Kasumi-1 (cell line): ENCODE results near the gene SLC2A4.

ENCODE experiments used
- DNase-seq, 2 experiments: peaks; one replicate each; lab custom pipeline; 2025; lab: John Stamatoyannopoulos, UW

Gene SLC2A4

GRCh38 chr17:7306911-7307685, 25.6 kb downstream of the SLC2A4 start, which contains the start of gene EIF5A:
EIF5A (plus strand) TSS chr17:7307628; CDS start chr17:7309636, 2,008 bp downstream.
- DNase-seq = peak; percentile 93 to 94

- DNase-seq = no peak
Measured at GRCh38 chr17:7307686-7308624, 26.4 kb downstream of the SLC2A4 start.

DNA sequence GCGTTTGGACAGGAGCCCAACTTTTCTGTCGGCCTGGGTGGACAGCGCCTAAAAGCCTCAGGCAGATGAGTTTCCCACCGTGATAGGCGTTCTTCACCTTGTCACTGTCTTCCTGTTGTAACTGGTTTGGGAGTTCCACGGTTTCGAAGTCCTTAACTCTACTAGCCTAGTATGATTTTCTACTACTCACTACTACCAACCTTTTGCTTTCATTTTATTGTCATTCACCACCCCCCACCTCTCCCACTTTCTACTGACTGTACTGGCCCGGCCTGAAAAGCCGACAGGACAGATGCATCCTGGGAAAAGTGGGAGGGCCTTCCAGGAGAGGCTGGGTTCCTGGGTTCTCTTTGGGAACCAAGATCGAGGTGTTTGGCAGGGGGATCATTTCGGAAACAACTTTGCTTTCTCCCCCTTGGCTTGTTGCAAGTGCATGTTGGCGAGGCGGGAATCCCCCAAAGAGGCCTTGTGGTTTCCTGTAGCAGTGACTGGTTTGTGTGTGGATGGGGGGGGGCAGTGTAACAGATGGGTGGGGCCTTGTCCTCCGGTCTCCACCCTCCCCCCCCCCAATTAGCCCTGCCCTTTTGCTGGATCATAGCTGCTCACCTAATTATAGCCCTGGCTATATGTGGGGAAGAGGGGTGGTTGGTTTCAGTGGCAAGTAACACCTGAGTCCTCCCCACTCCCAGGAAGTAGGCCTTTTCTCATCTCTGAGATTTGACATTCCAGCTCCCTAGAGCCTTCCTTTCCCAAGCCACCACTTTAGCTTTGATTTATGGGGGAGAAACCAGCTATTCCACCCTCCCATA, 27.3 kb downstream of the SLC2A4 start:
- peak; percentile 44 to 49 for DNase-seq

- DNase-seq = no peak
Measured at GRCh38 chr17:7309628-7310027, 28.1 kb downstream of the SLC2A4 start.

DNA sequence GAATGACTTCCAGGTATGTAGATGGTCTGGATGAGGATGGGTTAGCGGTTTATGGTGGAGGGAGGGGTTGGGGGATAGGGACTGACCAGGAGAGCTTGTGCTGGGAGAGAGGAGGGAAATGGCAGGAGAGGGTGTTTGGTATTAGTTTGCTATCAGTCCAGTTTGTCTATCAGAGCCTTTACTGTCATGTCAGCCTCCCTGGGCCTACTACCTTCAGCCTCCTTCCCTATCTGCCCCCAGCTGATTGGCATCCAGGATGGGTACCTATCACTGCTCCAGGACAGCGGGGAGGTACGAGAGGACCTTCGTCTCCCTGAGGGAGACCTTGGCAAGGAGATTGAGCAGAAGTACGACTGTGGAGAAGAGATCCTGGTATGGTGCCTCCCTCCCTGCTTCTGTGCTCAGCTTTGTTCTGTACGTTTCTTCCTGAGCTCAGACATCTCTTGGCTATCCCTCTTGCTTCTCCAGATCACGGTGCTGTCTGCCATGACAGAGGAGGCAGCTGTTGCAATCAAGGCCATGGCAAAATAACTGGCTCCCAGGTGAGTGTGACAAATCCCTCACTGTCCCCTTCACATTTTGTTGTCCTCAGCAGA, 29.7 kb downstream of the SLC2A4 start:
- DNase-seq = no peak

GRCh38 chr17:7312432-7313087, 31.0 kb downstream of the SLC2A4 start:
- no peak for DNase-seq

GRCh38 chr17:7313088-7313889, 31.8 kb downstream of the SLC2A4 start:
- DNase-seq = no peak

DNA sequence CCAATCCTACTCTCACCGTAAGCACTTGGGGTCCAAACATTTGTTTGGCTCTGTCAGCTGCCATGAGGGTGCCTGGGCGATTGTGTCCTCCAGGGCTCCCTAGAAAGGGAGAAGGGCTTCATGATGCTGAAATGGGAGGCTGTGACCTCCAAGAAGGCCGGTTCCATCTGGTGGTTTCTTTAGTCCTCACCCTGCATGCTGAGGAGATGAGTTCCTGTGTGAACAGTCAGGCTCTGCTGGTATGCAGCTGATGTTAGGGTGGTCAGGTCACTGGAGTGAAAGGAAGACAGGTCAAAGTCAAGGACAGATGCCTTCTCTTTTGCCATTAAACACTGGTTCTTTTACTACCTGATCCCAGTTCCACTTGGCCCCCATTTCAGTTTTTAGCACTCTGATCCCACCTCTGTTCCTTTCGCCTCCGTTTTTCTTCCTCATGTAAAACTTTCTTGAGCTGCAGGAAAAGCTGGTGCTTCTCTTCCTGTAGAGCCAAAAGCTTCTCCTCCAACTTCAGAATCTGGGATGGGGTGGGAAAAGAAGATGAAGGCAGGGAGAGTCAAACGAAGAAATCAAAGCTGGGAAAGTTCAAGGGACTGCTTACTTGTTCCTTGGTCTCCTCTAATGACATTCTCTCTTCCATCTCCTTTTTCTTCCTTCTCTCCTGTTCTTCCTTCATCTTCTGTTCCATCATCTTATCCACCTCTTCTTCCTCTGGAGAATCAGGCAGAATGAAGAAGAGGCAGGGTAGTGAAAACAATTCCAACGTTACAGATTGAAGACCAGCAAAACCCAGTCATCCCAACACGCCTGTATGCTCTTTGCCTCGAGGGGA, 32.6 kb downstream of the SLC2A4 start:
- no peak for DNase-seq

GRCh38 chr17:7314719-7315569, 33.4 kb downstream of the SLC2A4 start, which contains the start of gene GPS2:
GPS2 (minus strand) TSS chr17:7315360; CDS start chr17:7315052, 308 bp downstream.
- peak; percentile 39 to 45 for DNase-seq

- no peak for DNase-seq
Measured at GRCh38 chr17:7315570-7316235, 34.2 kb downstream of the SLC2A4 start.

- DNase-seq = no peak
Measured at GRCh38 chr17:7317161-7317803, 35.8 kb downstream of the SLC2A4 start.

- DNase-seq = no peak
Measured at GRCh38 chr17:7318121-7318860, 36.8 kb downstream of the SLC2A4 start.

DNA sequence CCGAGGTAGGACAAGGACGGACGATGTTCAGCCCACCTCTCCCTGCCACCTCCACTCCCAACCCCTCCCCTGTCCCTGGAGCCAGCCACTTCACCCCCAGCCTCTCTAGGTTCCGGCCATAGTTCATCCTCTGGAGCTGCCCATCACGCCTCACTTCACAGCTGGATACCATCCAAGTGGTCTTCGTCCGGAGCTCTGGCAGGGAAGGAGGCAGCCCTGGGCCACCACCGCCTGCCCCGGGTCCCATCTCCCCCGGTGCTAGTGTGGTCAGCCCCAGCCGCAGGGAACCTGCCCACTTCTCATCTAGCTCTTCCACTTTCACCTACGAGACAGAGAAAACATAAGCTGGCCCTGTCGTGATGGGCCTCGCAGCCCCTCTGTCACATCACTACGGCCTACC, 39.9 kb downstream of the SLC2A4 start:
- no peak for DNase-seq

DNA sequence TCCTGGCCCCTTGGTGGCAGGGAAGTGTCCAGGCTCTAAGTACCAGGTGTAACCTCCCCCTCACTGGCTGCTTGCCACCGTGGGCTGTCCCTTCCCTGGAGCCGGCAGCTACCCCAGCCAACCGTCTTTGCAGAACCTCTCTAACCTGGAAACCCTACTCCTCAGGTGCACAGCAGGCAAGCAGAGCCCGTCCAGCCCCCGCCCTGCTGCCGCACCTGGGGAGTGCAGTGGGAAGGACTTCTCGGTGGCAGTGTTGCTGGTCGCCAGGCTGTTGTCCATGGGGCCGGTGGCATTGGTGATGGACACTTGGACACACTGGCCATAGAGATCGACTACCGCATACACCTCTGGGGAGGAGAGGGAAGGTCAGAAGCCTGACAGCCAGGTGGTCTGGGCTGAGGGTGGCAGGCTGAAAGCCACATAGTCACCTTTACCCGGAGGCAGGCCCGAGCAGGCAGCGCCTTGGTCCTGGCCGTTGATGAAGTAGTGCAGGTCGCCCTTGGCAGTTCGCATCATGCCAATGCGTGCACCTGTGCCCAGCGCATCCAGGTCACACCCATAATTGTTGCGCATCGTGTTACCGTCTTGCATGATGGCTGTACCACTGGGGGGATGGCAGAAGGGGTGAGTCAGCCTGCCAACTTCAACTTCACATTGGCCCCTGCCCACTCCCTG, 41.1 kb downstream of the SLC2A4 start:
- no peak for DNase-seq

- no peak for DNase-seq
Measured at GRCh38 chr17:7323731-7324437, 42.4 kb downstream of the SLC2A4 start.
